Measurements from ENCODE around the gene MARCKSL1. TPM values are rescaled to one million over a fixed set of nuclear protein-coding genes. Genes with fewer than 3 reads are reported as not detected.
A peak's percentile ranks its signal among the peaks of the same experiment; 100 is the strongest.

MARCKSL1 gene
- total and polyA plus RNA-seq, 2 of the 13 experiments (the other 11 are each of a cell fraction or from before 2014, with no cell fraction given): 81.9 to 155 TPM

- TF ChIP-seq SETDB1 (CRISPR knock-in tag; IDR thresholded peaks at IDR 0.05; ENCODE audit: borderline replicate concordance) (0 out of 2 replicates have a peak, but pooled peaks have one; percentile 41), ZNF12 (CRISPR knock-in tag; IDR thresholded peaks at IDR 0.05) (peak; percentile 32; the same call in 1 of the 2 replicates), ZFP62 (CRISPR knock-in tag; IDR thresholded peaks at IDR 0.05) (no peak), TFDP1 (CRISPR knock-in tag; IDR thresholded peaks at IDR 0.05; ENCODE audit: borderline replicate concordance) (peak; percentile 95), ZNF879 (CRISPR knock-in tag; IDR thresholded peaks at IDR 0.05) (no peak), MBD4 (IDR thresholded peaks at IDR 0.05; ENCODE audit: borderline replicate concordance, low read length) (no peak), KDM1A (CRISPR knock-in tag; IDR thresholded peaks at IDR 0.05) (peak; percentile 48; the same call in 1 of the 2 replicates), TBL1XR1 (IDR thresholded peaks at IDR 0.05; ENCODE audit: borderline replicate concordance, low read length, partially characterized antibody) (no peak), ZSCAN20 (CRISPR knock-in tag; IDR thresholded peaks at IDR 0.05; ENCODE audit: borderline replicate concordance) (0 out of 2 replicates have a peak, but pooled peaks have one; percentile 40), ZNF513 (CRISPR knock-in tag; conservative IDR thresholded peaks at IDR 0.05) (no peak), RBFOX2 (IDR thresholded peaks at IDR 0.05; ENCODE audit: low read depth, low read length) (no peak), ZNF468 (CRISPR knock-in tag; IDR thresholded peaks at IDR 0.05) (no peak), KIAA2018 (CRISPR knock-in tag; IDR thresholded peaks at IDR 0.05; ENCODE audit: borderline replicate concordance) (no peak), ZBTB34 (CRISPR knock-in tag; IDR thresholded peaks at IDR 0.05) (no peak), ZMYM2 (CRISPR knock-in tag; IDR thresholded peaks at IDR 0.05) (peak; percentile 55; the same call in 1 of the 2 replicates), RBM22 (optimal IDR thresholded peaks at IDR 0.05; ENCODE audit: low read length) (no peak), ZNF605 (CRISPR knock-in tag; IDR thresholded peaks at IDR 0.05) (peak; percentile 88)
These were observed 14.9 kb upstream of the MARCKSL1 start (continued) for GRCh38 chr1:32350785-32351398.

All from HepG2 (cell line).